Measurements from ENCODE around the gene ZNF662. TPM values are rescaled to one million over a fixed set of nuclear protein-coding genes. Genes with fewer than 3 reads are reported as not detected.

The ZNF662 gene
- total RNA-seq, 1 experiment from 2014 or later, result not detected

DNA sequence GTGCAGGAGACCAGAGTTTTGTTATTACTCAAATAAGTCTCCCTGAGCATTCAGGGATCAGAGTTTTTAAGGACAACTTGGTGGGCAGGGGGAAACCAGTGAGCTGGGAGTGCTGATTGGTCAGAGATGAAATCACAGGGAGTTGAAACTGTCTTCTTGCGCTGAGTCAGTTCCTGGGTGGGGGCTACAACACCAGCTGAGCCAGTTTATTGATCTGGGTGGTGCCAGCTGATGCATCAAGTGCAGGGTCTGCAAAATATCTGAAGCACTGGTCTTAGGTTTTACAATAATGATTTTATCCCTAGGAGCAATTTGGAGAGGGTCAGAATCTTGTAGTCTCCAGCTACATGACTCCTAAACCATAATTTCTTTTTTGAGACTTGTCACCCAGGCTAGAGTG, 13.8 kb upstream of the ZNF662 start:
- DNase-seq (ENCODE audit: low read depth, low spot score) (no peak), ATAC-seq (no peak)
- Histone ChIP-seq H3K4me3 (replicated peaks in 1 of 2; ENCODE audit: low read depth in 1 of 2, low read length in 2 of 2) (no peak overlapping the region), H2AFZ (ENCODE audit: low read depth, low read length, poor library complexity, severe bottlenecking) (no peak overlapping the region), H3K4me2 (ENCODE audit: low read length) (no peak overlapping the region), H3K27ac (ENCODE audit: low read depth, low read length) (no peak overlapping the region), H3K9me2 (ENCODE audit: insufficient read depth) (no peaks in the 10 kb centered on the region), H4K20me1 (ENCODE audit: insufficient read depth) (no peaks in the 10 kb centered on the region), H3K79me2 (ENCODE audit: insufficient read depth, low read length) (no peaks in the 10 kb centered on the region), H3K27me3 (ENCODE audit: insufficient read depth, low read length) (no peaks in the 10 kb centered on the region), H3K9me3 (ENCODE audit: control insufficient read depth in 1 of 2, insufficient read depth in 1 of 2, low read depth in 1 of 2, low read length in 2 of 2) (no peaks in the 10 kb centered on the region), H3K4me1 (ENCODE audit: control insufficient read depth in 1 of 2, insufficient read depth in 2 of 2, low read length in 2 of 2) (no peaks in the 10 kb centered on the region; a peak in 1 of 4 replicates), H3K36me3 (ENCODE audit: control insufficient read depth in 1 of 2, insufficient read depth in 2 of 2, low read length in 2 of 2) (no peaks in the 10 kb centered on the region), H3K9ac (ENCODE audit: low read length) (no peak overlapping the region)
- CTCF ChIA-PET, result interaction anchor here (0.9 kb wide), 1 partner anchor 73 kb away, joined by 3 read pairs; no protein-coding TSS in a partner anchor
- TF ChIP-seq SP1 (IDR thresholded peaks at IDR 0.05; ENCODE audit: low read depth) (no peak), JUND (IDR thresholded peaks at IDR 0.05) (no peak), TCF7L2 (IDR thresholded peaks at IDR 0.05; ENCODE audit: borderline replicate concordance, extremely low read depth, insufficient read depth, insufficient read length) (no peak)
- TF ChIP-seq, protein P1, sequence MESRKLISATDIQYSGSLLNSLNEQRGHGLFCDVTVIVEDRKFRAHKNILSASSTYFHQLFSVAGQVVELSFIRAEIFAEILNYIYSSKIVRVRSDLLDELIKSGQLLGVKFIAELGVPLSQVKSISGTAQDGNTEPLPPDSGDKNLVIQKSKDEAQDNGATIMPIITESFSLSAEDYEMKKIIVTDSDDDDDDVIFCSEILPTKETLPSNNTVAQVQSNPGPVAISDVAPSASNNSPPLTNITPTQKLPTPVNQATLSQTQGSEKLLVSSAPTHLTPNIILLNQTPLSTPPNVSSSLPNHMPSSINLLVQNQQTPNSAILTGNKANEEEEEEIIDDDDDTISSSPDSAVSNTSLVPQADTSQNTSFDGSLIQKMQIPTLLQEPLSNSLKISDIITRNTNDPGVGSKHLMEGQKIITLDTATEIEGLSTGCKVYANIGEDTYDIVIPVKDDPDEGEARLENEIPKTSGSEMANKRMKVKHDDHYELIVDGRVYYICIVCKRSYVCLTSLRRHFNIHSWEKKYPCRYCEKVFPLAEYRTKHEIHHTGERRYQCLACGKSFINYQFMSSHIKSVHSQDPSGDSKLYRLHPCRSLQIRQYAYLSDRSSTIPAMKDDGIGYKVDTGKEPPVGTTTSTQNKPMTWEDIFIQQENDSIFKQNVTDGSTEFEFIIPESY (IDR thresholded peaks at IDR 0.05; ENCODE audit: extremely low read depth, insufficient replicate concordance, low read length), result no peak
- TF ChIP-seq, protein P2, sequence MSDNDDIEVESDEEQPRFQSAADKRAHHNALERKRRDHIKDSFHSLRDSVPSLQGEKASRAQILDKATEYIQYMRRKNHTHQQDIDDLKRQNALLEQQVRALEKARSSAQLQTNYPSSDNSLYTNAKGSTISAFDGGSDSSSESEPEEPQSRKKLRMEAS (IDR thresholded peaks at IDR 0.05), result no peak
- TF ChIP-seq, protein P3, sequence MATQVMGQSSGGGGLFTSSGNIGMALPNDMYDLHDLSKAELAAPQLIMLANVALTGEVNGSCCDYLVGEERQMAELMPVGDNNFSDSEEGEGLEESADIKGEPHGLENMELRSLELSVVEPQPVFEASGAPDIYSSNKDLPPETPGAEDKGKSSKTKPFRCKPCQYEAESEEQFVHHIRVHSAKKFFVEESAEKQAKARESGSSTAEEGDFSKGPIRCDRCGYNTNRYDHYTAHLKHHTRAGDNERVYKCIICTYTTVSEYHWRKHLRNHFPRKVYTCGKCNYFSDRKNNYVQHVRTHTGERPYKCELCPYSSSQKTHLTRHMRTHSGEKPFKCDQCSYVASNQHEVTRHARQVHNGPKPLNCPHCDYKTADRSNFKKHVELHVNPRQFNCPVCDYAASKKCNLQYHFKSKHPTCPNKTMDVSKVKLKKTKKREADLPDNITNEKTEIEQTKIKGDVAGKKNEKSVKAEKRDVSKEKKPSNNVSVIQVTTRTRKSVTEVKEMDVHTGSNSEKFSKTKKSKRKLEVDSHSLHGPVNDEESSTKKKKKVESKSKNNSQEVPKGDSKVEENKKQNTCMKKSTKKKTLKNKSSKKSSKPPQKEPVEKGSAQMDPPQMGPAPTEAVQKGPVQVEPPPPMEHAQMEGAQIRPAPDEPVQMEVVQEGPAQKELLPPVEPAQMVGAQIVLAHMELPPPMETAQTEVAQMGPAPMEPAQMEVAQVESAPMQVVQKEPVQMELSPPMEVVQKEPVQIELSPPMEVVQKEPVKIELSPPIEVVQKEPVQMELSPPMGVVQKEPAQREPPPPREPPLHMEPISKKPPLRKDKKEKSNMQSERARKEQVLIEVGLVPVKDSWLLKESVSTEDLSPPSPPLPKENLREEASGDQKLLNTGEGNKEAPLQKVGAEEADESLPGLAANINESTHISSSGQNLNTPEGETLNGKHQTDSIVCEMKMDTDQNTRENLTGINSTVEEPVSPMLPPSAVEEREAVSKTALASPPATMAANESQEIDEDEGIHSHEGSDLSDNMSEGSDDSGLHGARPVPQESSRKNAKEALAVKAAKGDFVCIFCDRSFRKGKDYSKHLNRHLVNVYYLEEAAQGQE (IDR thresholded peaks at IDR 0.05; ENCODE audit: low read depth), result no peak
- RAD21 ChIA-PET (ENCODE audit: low non-redundant PET in 1 of 2, low total read pairs in 2 of 2, uncharacterized antibody in 2 of 2, unreplicated experiment in 2 of 2), result no interaction called here
- no TSS peak for BruUV-seq (replicated peaks)
- intact Hi-C loops (cut with micrococcal nuclease), result no loop called here
- POLR2A ChIA-PET, result no interaction called here
